ENCODE data around the gene PIK3C2G.
A peak's percentile ranks its signal among the peaks of the same experiment; 100 is the strongest.

Gene PIK3C2G

DNA sequence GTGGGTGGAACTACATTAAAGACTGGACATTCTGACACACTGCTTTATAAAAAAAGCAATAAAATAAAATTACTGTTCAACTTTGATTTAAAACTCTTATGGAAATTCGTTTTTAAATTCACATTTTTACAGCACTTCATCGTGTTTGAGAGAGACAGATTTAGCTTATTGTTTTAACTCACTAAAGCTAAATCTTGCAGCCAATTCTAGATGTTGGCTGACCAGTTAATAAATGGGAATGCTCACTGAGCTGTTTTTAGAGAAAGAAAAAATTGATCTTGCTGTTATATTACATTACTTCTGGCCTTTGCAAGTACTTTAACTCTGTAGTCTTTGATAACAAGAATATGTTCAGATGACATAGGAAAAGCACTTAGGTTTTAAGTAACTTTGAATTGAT lies 319.4 kb downstream of the PIK3C2G start:
- H3K4me1 ChIP-seq (ENCODE audit: insufficient read depth, poor library complexity, severe bottlenecking): no peaks in the 10 kb centered on the region

GRCh38 chr12:18581232-18581962 lies 320.1 kb downstream of the PIK3C2G start:
- TF ChIP-seq, protein P1, sequence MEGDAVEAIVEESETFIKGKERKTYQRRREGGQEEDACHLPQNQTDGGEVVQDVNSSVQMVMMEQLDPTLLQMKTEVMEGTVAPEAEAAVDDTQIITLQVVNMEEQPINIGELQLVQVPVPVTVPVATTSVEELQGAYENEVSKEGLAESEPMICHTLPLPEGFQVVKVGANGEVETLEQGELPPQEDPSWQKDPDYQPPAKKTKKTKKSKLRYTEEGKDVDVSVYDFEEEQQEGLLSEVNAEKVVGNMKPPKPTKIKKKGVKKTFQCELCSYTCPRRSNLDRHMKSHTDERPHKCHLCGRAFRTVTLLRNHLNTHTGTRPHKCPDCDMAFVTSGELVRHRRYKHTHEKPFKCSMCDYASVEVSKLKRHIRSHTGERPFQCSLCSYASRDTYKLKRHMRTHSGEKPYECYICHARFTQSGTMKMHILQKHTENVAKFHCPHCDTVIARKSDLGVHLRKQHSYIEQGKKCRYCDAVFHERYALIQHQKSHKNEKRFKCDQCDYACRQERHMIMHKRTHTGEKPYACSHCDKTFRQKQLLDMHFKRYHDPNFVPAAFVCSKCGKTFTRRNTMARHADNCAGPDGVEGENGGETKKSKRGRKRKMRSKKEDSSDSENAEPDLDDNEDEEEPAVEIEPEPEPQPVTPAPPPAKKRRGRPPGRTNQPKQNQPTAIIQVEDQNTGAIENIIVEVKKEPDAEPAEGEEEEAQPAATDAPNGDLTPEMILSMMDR (IDR thresholded peaks at IDR 0.05; ENCODE audit: poor library complexity, severe bottlenecking): no peak
- ATAC-seq (ENCODE audit: low read depth) (no peak), DNase-seq (ENCODE audit: low spot score) (no peak)
- Histone ChIP-seq H3K27me3 (ENCODE audit: insufficient read depth, poor library complexity, severe bottlenecking) (no peaks in the 10 kb centered on the region), H3K27ac (ENCODE audit: poor library complexity, severe bottlenecking) (no peak overlapping the region), H3K9me3 (ENCODE audit: severe bottlenecking) (no peaks in the 10 kb centered on the region), H3K4me3 (ENCODE audit: severe bottlenecking) (no peak overlapping the region), H3K4me1 (ENCODE audit: insufficient read depth, poor library complexity, severe bottlenecking) (no peaks in the 10 kb centered on the region), H3K36me3 (ENCODE audit: low read depth) (no peaks in the 10 kb centered on the region)

More for the DNA sequence above, 319.4 kb downstream of the PIK3C2G start:
- DNase-seq (ENCODE audit: low spot score): no peak
- TF ChIP-seq, protein P1 (IDR thresholded peaks at IDR 0.05; ENCODE audit: poor library complexity, severe bottlenecking): no peak
- H3K36me3 ChIP-seq (ENCODE audit: low read depth): no peaks in the 10 kb centered on the region
- H3K27ac ChIP-seq (ENCODE audit: poor library complexity, severe bottlenecking): no peak overlapping the region
- no peak overlapping the region for H3K4me3 ChIP-seq (ENCODE audit: severe bottlenecking)
- H3K9me3 ChIP-seq (ENCODE audit: severe bottlenecking): no peaks in the 10 kb centered on the region
- no peak for ATAC-seq (ENCODE audit: low read depth)
- no peaks in the 10 kb centered on the region for H3K27me3 ChIP-seq (ENCODE audit: insufficient read depth, poor library complexity, severe bottlenecking)

DNA sequence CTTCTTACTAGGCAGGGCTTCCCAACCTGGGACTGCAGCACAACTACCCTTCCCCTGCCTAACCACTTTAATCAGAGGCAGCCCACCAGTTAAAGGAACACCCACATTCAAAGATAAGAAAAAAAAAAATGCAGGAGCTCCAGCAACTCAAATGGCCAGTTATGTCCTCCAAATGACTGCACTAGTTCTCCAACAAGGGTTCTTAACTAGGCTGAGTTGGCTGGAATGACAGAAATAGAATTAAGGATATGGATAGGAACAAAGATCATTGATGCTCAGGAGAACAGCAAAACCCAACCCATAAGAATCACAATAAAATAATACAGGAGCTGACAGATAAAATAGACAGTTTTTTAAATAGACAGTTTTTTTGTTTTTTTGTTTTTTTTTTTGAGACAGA lies 322.3 kb downstream of the PIK3C2G start:
- Histone ChIP-seq H3K4me1 (ENCODE audit: insufficient read depth, poor library complexity, severe bottlenecking) (no peaks in the 10 kb centered on the region), H3K9me3 (ENCODE audit: severe bottlenecking) (no peaks in the 10 kb centered on the region), H3K27me3 (ENCODE audit: insufficient read depth, poor library complexity, severe bottlenecking) (no peaks in the 10 kb centered on the region), H3K4me3 (ENCODE audit: severe bottlenecking) (no peak overlapping the region), H3K27ac (ENCODE audit: poor library complexity, severe bottlenecking) (no peak overlapping the region), H3K36me3 (ENCODE audit: low read depth) (no peaks in the 10 kb centered on the region)
- DNase-seq (ENCODE audit: low spot score) (no peak), ATAC-seq (ENCODE audit: low read depth) (no peak)
- TF ChIP-seq, protein P1 (IDR thresholded peaks at IDR 0.05; ENCODE audit: poor library complexity, severe bottlenecking): no peak

DNA sequence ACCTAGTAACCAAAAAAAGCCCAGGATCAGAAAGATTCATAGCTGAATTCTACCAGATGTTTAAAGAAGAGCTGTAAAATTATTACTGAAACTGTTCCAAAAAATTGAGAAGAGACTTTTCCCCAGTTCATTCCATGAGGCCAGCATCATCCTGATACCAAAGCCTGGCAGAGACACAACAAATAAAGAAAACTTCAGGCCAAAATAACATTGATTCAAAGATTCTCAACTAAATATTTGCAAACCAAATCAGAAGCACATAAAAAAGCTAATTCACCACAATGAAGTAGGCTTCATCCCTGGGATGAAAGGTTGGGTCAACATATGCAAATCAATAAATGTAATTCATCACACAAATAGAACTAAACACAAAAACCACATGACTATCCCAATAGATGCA lies 325.3 kb downstream of the PIK3C2G start:
- ATAC-seq (ENCODE audit: low read depth) (no peak), DNase-seq (ENCODE audit: low spot score) (no peak)
- no peak overlapping the region for H3K27ac ChIP-seq (ENCODE audit: poor library complexity, severe bottlenecking)
- no peaks in the 10 kb centered on the region for H3K9me3 ChIP-seq (ENCODE audit: severe bottlenecking)
- no peaks in the 10 kb centered on the region for H3K27me3 ChIP-seq (ENCODE audit: insufficient read depth, poor library complexity, severe bottlenecking)
- no peaks in the 10 kb centered on the region for H3K4me1 ChIP-seq (ENCODE audit: insufficient read depth, poor library complexity, severe bottlenecking)
- TF ChIP-seq, protein P1 (IDR thresholded peaks at IDR 0.05; ENCODE audit: poor library complexity, severe bottlenecking): no peak
- H3K4me3 ChIP-seq (ENCODE audit: severe bottlenecking): no peak overlapping the region
- H3K36me3 ChIP-seq (ENCODE audit: low read depth): no peaks in the 10 kb centered on the region

- H3K9me3 ChIP-seq (ENCODE audit: severe bottlenecking): no peaks in the 10 kb centered on the region
- H3K4me1 ChIP-seq (ENCODE audit: insufficient read depth, poor library complexity, severe bottlenecking): no peaks in the 10 kb centered on the region
- no peak overlapping the region for H3K4me3 ChIP-seq (ENCODE audit: severe bottlenecking)
- no peaks in the 10 kb centered on the region for H3K27me3 ChIP-seq (ENCODE audit: insufficient read depth, poor library complexity, severe bottlenecking)
- DNase-seq (ENCODE audit: low spot score) (no peak), ATAC-seq (ENCODE audit: low read depth) (no peak)
- TF ChIP-seq, protein P1 (IDR thresholded peaks at IDR 0.05; ENCODE audit: poor library complexity, severe bottlenecking): peak; percentile 15
- no peaks in the 10 kb centered on the region for H3K36me3 ChIP-seq (ENCODE audit: low read depth)
- no peak overlapping the region for H3K27ac ChIP-seq (ENCODE audit: poor library complexity, severe bottlenecking)
Measured at GRCh38 chr12:18589316-18589715, 328.0 kb downstream of the PIK3C2G start.
